Prostate gland (tissue), 2 donors: ENCODE data around the gene CHST13.

Source experiments
- POLR2A ChIP-seq: fragments of 450-650 bp; IDR thresholded peaks from one replicate; pipeline ENCODE4 v1.6.1; 2016; ENCODE audit warnings: antibody characterized with exemption, mild to moderate bottlenecking
- POLR2AphosphoS5 ChIP-seq: sonication (generic); formaldehyde crosslinking; IDR thresholded peaks from one replicate; pipeline ENCODE4 v1.6.1; 2017; ENCODE audit warnings: antibody characterized with exemption
- TF ChIP-seq, protein P1 (sequence below), 4 experiments: fragments of 200-600 bp in 2 of 4; fragments of 450-650 bp in 2 of 4; sonication (generic) in 2 of 4; IDR thresholded peaks; 1 replicate in 3 of 4; 2 replicates in 1 of 4; pipeline ENCODE4 v1.5.1; 2016 to 2019; ENCODE audit warnings: antibody characterized with exemption in 4 of 4, mild to moderate bottlenecking in 2 of 4, moderate library complexity in 2 of 4

DNA sequence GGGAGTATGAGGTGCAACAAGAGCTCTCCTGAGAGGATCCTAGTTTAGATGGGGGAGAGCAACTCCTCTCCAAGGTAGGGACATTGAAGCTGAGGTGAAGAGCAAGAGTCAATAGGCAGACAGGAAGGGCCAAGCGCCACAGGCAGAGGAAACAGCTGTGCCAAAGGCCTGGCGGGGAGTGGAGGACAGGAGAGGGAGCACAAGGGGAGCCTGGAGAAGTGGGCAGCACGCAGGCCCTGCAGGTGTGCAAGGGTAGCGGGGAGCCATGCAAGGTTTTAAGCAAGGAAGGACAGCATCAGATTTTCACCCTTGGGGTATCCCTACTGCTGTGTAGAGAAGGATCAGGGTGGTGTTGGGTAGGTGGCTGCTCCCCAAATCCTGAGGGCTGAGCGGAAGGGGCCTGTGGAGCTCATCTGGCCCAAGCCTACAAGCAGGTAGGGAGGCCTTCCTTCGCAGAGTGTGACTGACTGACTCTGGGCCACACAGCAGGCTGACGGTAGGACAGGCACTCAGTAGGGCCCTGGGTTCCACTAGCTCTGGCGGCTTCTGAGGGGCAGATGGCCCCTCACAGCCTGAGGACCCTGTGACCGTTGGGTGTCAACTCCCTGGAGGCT is 13.3 kb downstream of the CHST13 start:
- TF ChIP-seq, protein P1, sequence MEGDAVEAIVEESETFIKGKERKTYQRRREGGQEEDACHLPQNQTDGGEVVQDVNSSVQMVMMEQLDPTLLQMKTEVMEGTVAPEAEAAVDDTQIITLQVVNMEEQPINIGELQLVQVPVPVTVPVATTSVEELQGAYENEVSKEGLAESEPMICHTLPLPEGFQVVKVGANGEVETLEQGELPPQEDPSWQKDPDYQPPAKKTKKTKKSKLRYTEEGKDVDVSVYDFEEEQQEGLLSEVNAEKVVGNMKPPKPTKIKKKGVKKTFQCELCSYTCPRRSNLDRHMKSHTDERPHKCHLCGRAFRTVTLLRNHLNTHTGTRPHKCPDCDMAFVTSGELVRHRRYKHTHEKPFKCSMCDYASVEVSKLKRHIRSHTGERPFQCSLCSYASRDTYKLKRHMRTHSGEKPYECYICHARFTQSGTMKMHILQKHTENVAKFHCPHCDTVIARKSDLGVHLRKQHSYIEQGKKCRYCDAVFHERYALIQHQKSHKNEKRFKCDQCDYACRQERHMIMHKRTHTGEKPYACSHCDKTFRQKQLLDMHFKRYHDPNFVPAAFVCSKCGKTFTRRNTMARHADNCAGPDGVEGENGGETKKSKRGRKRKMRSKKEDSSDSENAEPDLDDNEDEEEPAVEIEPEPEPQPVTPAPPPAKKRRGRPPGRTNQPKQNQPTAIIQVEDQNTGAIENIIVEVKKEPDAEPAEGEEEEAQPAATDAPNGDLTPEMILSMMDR (IDR thresholded peaks at IDR 0.05), result no peak
- TF ChIP-seq POLR2AphosphoS5, result no peak
- TF ChIP-seq POLR2A, result no peak
